Measurements from ENCODE around the gene TUT1.
"Not testable (repeated sequence)": the region's sequence is repeated elsewhere in the genome, so short reads cannot be mapped to it uniquely, and the experiment has no call there.

The TUT1 gene

GRCh38 chr11:62556108-62556874 lies 35.0 kb downstream of the TUT1 start:
- peak; percentile 70 for DNase-seq (ENCODE audit: low read depth)

- no peak for DNase-seq (ENCODE audit: low read depth)
Observed at GRCh38 chr11:62555464-62556107, 35.7 kb downstream of the TUT1 start.

- no peak for DNase-seq (ENCODE audit: low read depth)
Observed at GRCh38 chr11:62554387-62555167, 36.7 kb downstream of the TUT1 start.

GRCh38 chr11:62553839-62554361 lies 37.4 kb downstream of the TUT1 start:
- no peak for DNase-seq (ENCODE audit: low read depth)

GRCh38 chr11:62553080-62553838 lies 38.1 kb downstream of the TUT1 start:
- peak; percentile 49 for DNase-seq (ENCODE audit: low read depth)

GRCh38 chr11:62552485-62553079 lies 38.7 kb downstream of the TUT1 start:
- no peak for DNase-seq (ENCODE audit: low read depth)

- not testable (repeated sequence) for DNase-seq (ENCODE audit: low read depth)
Observed at GRCh38 chr11:62550478-62550877, 40.8 kb downstream of the TUT1 start.

GRCh38 chr11:62548545-62549335 lies 42.6 kb downstream of the TUT1 start:
- DNase-seq (ENCODE audit: low read depth): no peak

GRCh38 chr11:62547691-62548281 lies 43.5 kb downstream of the TUT1 start:
- no peak for DNase-seq (ENCODE audit: low read depth)

- DNase-seq (ENCODE audit: low read depth): no peak
Observed at GRCh38 chr11:62546929-62547625, 44.2 kb downstream of the TUT1 start.

- peak; percentile 51 for DNase-seq (ENCODE audit: low read depth)
Observed at GRCh38 chr11:62546244-62546928, 44.9 kb downstream of the TUT1 start, which contains the start of gene AHNAK. TSS of gene AHNAK (minus strand) at chr11:62546806. CDS start at chr11:62536098, 10,708 bp downstream.

- DNase-seq (ENCODE audit: low read depth): peak; percentile 56
Observed at GRCh38 chr11:62545437-62546243, 45.7 kb downstream of the TUT1 start.

- no peak for DNase-seq (ENCODE audit: low read depth)
Observed at GRCh38 chr11:62544581-62545436, 46.5 kb downstream of the TUT1 start.

- no peak for DNase-seq (ENCODE audit: low read depth)
Observed at GRCh38 chr11:62543680-62544444, 47.5 kb downstream of the TUT1 start.

GRCh38 chr11:62542750-62543567 lies 48.4 kb downstream of the TUT1 start:
- DNase-seq (ENCODE audit: low read depth): peak; percentile 65

Measured in activated T-cell treated with anti-CD3 and anti-CD28 coated beads for 1 hour (primary cell).